Measurements from ENCODE around the gene SYNE3.

The SYNE3 gene

GRCh38 chr14:95557291-95557690 is 40.8 kb upstream of the SYNE3 start:
- Histone ChIP-seq H3K9me3 (ENCODE audit: insufficient read depth, low read length) (no peaks in the 10 kb centered on the region), H3K9ac (ENCODE audit: insufficient read length, low read depth) (no peak overlapping the region), H3K4me3 (ENCODE audit: insufficient read length, low read depth) (no peak overlapping the region), H3K4me1 (ENCODE audit: insufficient read depth, insufficient read length) (no peaks in the 10 kb centered on the region), H3K36me3 (ENCODE audit: insufficient read depth, insufficient read length, low read length) (no peaks in the 10 kb centered on the region), H3K27me3 (ENCODE audit: insufficient read depth, insufficient read length) (no peaks in the 10 kb centered on the region)
- TF ChIP-seq ZNF274 (IDR thresholded peaks at IDR 0.05; ENCODE audit: low read depth, low read length) (no peak), SUZ12 (IDR thresholded peaks at IDR 0.05; ENCODE audit: extremely low read depth, insufficient read depth, insufficient read length) (no peak), YY1 (IDR thresholded peaks at IDR 0.05; ENCODE audit: insufficient read depth, insufficient read length) (no peak)
- no peak for DNase-seq (ENCODE audit: low read depth, low spot score)

GRCh38 chr14:95555053-95555452 is 38.6 kb upstream of the SYNE3 start:
- DNase-seq (ENCODE audit: low read depth, low spot score) = no peak
- TF ChIP-seq SUZ12 (IDR thresholded peaks at IDR 0.05; ENCODE audit: extremely low read depth, insufficient read depth, insufficient read length) (no peak), ZNF274 (IDR thresholded peaks at IDR 0.05; ENCODE audit: low read depth, low read length) (no peak), YY1 (IDR thresholded peaks at IDR 0.05; ENCODE audit: insufficient read depth, insufficient read length) (no peak)
- Histone ChIP-seq H3K27me3 (ENCODE audit: insufficient read depth, insufficient read length) (no peaks in the 10 kb centered on the region), H3K36me3 (ENCODE audit: insufficient read depth, insufficient read length, low read length) (no peaks in the 10 kb centered on the region), H3K9ac (ENCODE audit: insufficient read length, low read depth) (no peak overlapping the region), H3K9me3 (ENCODE audit: insufficient read depth, low read length) (no peaks in the 10 kb centered on the region), H3K4me3 (ENCODE audit: insufficient read length, low read depth) (no peak overlapping the region), H3K4me1 (ENCODE audit: insufficient read depth, insufficient read length) (no peaks in the 10 kb centered on the region)

GRCh38 chr14:95553141-95553540 is 36.7 kb upstream of the SYNE3 start:
- no peak for DNase-seq (ENCODE audit: low read depth, low spot score)
- H3K4me3 ChIP-seq (ENCODE audit: insufficient read length, low read depth) = no peak overlapping the region
- TF ChIP-seq YY1 (IDR thresholded peaks at IDR 0.05; ENCODE audit: insufficient read depth, insufficient read length) (no peak), ZNF274 (IDR thresholded peaks at IDR 0.05; ENCODE audit: low read depth, low read length) (no peak), SUZ12 (IDR thresholded peaks at IDR 0.05; ENCODE audit: extremely low read depth, insufficient read depth, insufficient read length) (no peak)

DNA sequence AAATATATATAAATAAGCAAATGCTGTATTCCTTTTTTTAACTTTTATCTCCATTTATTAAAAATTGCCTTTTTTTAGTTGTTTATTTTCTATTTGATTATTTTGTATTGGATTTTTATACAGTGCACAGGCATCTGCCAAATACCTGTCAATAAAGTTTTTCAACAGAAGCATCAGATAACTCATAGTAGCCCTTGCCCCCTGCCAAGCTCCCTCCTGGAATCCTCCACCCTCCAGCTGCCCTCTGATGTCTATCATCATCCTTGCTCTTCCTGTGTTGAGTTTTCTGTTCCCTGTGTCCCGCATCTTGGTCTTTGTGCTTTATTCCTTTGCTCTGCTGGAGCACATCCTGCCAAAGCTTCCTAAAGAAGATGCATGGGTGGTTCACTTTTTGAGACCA is 35.0 kb upstream of the SYNE3 start:
- peaks cover 3% of the 10 kb centered on the region for H3K4me1 ChIP-seq (ENCODE audit: insufficient read depth, insufficient read length)
- TF ChIP-seq YY1 (IDR thresholded peaks at IDR 0.05; ENCODE audit: insufficient read depth, insufficient read length) (no peak), ZNF274 (IDR thresholded peaks at IDR 0.05; ENCODE audit: low read depth, low read length) (no peak), SUZ12 (IDR thresholded peaks at IDR 0.05; ENCODE audit: extremely low read depth, insufficient read depth, insufficient read length) (no peak)
- no peak overlapping the region for H3K4me3 ChIP-seq (ENCODE audit: insufficient read length, low read depth)
- no peaks in the 10 kb centered on the region for H3K36me3 ChIP-seq (ENCODE audit: insufficient read depth, insufficient read length, low read length)
- H3K9ac ChIP-seq (ENCODE audit: insufficient read length, low read depth) = no peak overlapping the region
- 0 out of 2 replicates have a peak, but pooled peaks cover 6% of the 10 kb centered on the region for H3K9me3 ChIP-seq (ENCODE audit: insufficient read depth, low read length)
- DNase-seq (ENCODE audit: low read depth, low spot score) = no peak
- no peaks in the 10 kb centered on the region for H3K27me3 ChIP-seq (ENCODE audit: insufficient read depth, insufficient read length)

More at GRCh38 chr14:95553141-95553540, 36.7 kb upstream of the SYNE3 start:
- Histone ChIP-seq H3K36me3 (ENCODE audit: insufficient read depth, insufficient read length, low read length) (no peaks in the 10 kb centered on the region), H3K9ac (ENCODE audit: insufficient read length, low read depth) (no peak overlapping the region), H3K27me3 (ENCODE audit: insufficient read depth, insufficient read length) (no peaks in the 10 kb centered on the region), H3K9me3 (ENCODE audit: insufficient read depth, low read length) (0 out of 2 replicates have a peak, but pooled peaks cover 6% of the 10 kb centered on the region), H3K4me1 (ENCODE audit: insufficient read depth, insufficient read length) (no peaks in the 10 kb centered on the region)

GRCh38 chr14:95549656-95550585 is 33.5 kb upstream of the SYNE3 start:
- Histone ChIP-seq H3K9me3 (ENCODE audit: insufficient read depth, low read length) (0 out of 2 replicates have a peak, but pooled peaks cover 6% of the 10 kb centered on the region), H3K36me3 (ENCODE audit: insufficient read depth, insufficient read length, low read length) (peaks cover 4% of the 10 kb centered on the region), H3K4me3 (ENCODE audit: insufficient read length, low read depth) (no peak overlapping the region), H3K9ac (ENCODE audit: insufficient read length, low read depth) (no peak overlapping the region), H3K27me3 (ENCODE audit: insufficient read depth, insufficient read length) (no peaks in the 10 kb centered on the region), H3K4me1 (ENCODE audit: insufficient read depth, insufficient read length) (peaks cover 3% of the 10 kb centered on the region)
- TF ChIP-seq ZNF274 (IDR thresholded peaks at IDR 0.05; ENCODE audit: low read depth, low read length) (no peak), YY1 (IDR thresholded peaks at IDR 0.05; ENCODE audit: insufficient read depth, insufficient read length) (no peak), SUZ12 (IDR thresholded peaks at IDR 0.05; ENCODE audit: extremely low read depth, insufficient read depth, insufficient read length) (no peak)
- DNase-seq (ENCODE audit: low read depth, low spot score) = no peak

DNA sequence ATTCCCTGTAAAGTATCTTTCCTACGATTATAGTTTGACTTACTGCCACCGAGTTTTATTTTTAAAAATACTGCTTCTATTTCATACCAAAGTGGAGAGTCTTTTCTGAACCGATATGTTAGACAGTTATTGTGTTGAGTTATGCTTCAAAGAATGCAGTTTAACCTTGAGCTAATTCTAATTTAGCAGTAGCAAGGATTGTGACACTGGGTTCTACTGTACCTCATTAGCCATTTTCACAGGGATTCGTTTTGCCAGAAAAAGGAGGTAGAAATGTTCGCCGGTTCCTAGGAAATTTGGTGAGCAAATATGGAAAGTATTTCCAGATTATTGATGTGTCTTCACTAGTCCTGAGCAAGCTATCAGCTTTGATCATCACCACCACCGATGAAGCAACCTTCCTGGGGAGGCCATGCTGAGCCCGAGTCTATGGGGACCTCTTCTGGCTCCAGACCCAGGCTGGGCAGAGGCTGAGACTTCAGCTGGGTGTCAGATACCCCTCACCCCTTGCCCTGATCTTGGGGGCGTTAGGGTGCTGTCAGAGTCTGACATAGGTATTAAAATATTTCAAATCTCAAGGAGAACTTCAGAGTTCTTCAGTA is 32.0 kb upstream of the SYNE3 start:
- Histone ChIP-seq H3K36me3 (ENCODE audit: insufficient read depth, insufficient read length, low read length) (peaks cover 14% of the 10 kb centered on the region), H3K27me3 (ENCODE audit: insufficient read depth, insufficient read length) (no peaks in the 10 kb centered on the region), H3K9ac (ENCODE audit: insufficient read length, low read depth) (no peak overlapping the region), H3K9me3 (ENCODE audit: insufficient read depth, low read length) (0 out of 2 replicates have a peak, but pooled peaks cover 6% of the 10 kb centered on the region), H3K4me1 (ENCODE audit: insufficient read depth, insufficient read length) (peaks cover 3% of the 10 kb centered on the region), H3K4me3 (ENCODE audit: insufficient read length, low read depth) (no peak overlapping the region)
- no peak for DNase-seq (ENCODE audit: low read depth, low spot score)
- TF ChIP-seq YY1 (IDR thresholded peaks at IDR 0.05; ENCODE audit: insufficient read depth, insufficient read length) (no peak), ZNF274 (IDR thresholded peaks at IDR 0.05; ENCODE audit: low read depth, low read length) (no peak), SUZ12 (IDR thresholded peaks at IDR 0.05; ENCODE audit: extremely low read depth, insufficient read depth, insufficient read length) (no peak)
